ENCODE measurements around the gene TSPAN4.

Gene TSPAN4

GRCh38 chr11:908273-908672 lies 65.6 kb downstream of the TSPAN4 start:
- Histone ChIP-seq H3K4me3 (ENCODE audit: low read depth, low read length) (no peak overlapping the region), H3K27me3 (no peaks in the 10 kb centered on the region), H3K4me1 (no peaks in the 10 kb centered on the region), H3K9me3 (no peaks in the 10 kb centered on the region), H3K36me3 (peaks cover 4% of the 10 kb centered on the region; the same call in 1 of the 2 replicates)
- TF ChIP-seq, protein P1, sequence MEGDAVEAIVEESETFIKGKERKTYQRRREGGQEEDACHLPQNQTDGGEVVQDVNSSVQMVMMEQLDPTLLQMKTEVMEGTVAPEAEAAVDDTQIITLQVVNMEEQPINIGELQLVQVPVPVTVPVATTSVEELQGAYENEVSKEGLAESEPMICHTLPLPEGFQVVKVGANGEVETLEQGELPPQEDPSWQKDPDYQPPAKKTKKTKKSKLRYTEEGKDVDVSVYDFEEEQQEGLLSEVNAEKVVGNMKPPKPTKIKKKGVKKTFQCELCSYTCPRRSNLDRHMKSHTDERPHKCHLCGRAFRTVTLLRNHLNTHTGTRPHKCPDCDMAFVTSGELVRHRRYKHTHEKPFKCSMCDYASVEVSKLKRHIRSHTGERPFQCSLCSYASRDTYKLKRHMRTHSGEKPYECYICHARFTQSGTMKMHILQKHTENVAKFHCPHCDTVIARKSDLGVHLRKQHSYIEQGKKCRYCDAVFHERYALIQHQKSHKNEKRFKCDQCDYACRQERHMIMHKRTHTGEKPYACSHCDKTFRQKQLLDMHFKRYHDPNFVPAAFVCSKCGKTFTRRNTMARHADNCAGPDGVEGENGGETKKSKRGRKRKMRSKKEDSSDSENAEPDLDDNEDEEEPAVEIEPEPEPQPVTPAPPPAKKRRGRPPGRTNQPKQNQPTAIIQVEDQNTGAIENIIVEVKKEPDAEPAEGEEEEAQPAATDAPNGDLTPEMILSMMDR (IDR thresholded peaks at IDR 0.05; ENCODE audit: low read depth, low read length): no peak
- no peak for DNase-seq

DNA sequence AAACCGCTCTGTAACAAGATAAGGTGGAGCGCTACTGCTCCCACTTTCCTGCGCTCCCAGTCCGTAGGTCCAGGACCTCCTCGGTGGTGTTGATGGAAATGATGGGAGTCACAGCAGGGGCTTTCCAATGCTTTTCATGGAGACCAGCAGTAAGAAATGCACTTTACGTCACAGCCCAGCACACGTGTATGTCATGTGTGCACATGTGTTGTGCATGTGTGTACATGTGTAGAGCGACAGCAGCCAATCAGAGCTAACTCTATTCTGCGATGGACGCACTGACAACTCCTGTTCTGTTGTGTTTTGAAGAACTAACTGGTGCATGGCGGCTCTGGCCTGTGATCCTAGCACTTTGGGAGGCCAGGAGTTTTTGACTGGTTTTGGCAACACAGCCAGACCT lies 66.8 kb downstream of the TSPAN4 start:
- no peaks in the 10 kb centered on the region for H3K9me3 ChIP-seq
- H3K27me3 ChIP-seq: no peaks in the 10 kb centered on the region
- no peaks in the 10 kb centered on the region for H3K4me1 ChIP-seq
- TF ChIP-seq, protein P1 (IDR thresholded peaks at IDR 0.05; ENCODE audit: low read depth, low read length): no peak
- H3K36me3 ChIP-seq: no peaks in the 10 kb centered on the region
- peak overlapping the region; percentile 64 for H3K4me3 ChIP-seq (ENCODE audit: low read depth, low read length)
- no peak for DNase-seq

GRCh38 chr11:910044-910588 lies 67.5 kb downstream of the TSPAN4 start:
- H3K4me3 ChIP-seq (ENCODE audit: low read depth, low read length): peak overlapping the region; percentile 64
- H3K9me3 ChIP-seq: no peaks in the 10 kb centered on the region
- H3K4me1 ChIP-seq: no peaks in the 10 kb centered on the region
- no peak for DNase-seq
- TF ChIP-seq, protein P1 (IDR thresholded peaks at IDR 0.05; ENCODE audit: low read depth, low read length): no peak
- no peaks in the 10 kb centered on the region for H3K36me3 ChIP-seq
- H3K27me3 ChIP-seq: no peaks in the 10 kb centered on the region

DNA sequence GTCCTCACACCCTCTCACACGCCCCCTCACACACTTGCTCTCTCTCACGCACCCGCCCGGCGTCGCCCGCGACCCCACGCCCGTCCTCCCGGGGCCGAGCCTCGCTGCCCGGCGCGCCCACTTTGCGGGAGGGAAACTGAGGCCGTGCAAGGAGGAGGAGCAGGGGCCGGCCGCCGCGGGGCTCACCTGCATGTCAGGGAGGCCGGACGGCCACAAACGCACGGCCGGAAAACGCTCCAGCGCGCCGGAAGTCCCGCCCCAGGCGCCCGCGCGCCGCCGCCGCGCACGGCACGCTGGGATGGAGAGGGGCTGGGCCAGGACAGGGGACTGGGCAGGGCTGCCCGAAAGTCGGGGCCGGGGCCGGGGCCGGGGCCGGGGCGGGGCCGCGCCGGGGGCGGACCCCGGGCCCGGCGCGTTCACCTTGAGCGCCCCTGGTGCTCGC lies 68.0 kb downstream of the TSPAN4 start, which contains the start of gene CHID1:
CHID1 (minus strand) TSS at position 222 of the 442 bp plus-strand sequence. CDS start 5,994 bp downstream, outside the sequence.
- peak; percentile 83 for DNase-seq
- peak within 1 kb of the TSS; percentile 64 for H3K4me3 ChIP-seq (ENCODE audit: low read depth, low read length)
- H3K9me3 ChIP-seq: no peaks in the 10 kb centered on the region
- TF ChIP-seq, protein P1 (IDR thresholded peaks at IDR 0.05; ENCODE audit: low read depth, low read length): no peak
- H3K4me1 ChIP-seq: no peaks in the 10 kb centered on the region
- no peaks in the 10 kb centered on the region for H3K36me3 ChIP-seq
- H3K27me3 ChIP-seq: no peaks in the 10 kb centered on the region

GRCh38 chr11:911031-911889 lies 68.6 kb downstream of the TSPAN4 start:
- no peaks in the 10 kb centered on the region for H3K4me1 ChIP-seq
- no peaks in the 10 kb centered on the region for H3K27me3 ChIP-seq
- H3K9me3 ChIP-seq: no peaks in the 10 kb centered on the region
- TF ChIP-seq, protein P1 (IDR thresholded peaks at IDR 0.05; ENCODE audit: low read depth, low read length): no peak
- DNase-seq: peak; percentile 25
- no peaks in the 10 kb centered on the region for H3K36me3 ChIP-seq
- peak overlapping the region; percentile 53 for H3K4me3 ChIP-seq (ENCODE audit: low read depth, low read length)

DNA sequence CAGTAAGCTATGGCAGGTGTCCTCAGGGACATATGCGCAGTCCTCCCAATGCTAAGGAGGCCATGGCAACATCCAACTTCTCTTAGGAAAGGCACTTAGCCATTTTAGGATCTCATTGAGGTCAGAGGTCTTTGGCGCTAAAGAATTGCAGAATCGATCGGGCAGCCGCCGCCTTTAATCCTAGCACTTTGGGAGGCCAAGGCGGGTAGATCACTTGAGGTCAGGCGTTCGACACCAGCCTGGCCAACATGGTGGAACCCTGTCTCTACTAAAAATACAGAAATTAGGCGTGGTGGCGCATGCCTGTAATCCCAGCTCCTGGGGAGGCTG lies 69.2 kb downstream of the TSPAN4 start:
- DNase-seq: no peak
- TF ChIP-seq, protein P1 (IDR thresholded peaks at IDR 0.05; ENCODE audit: low read depth, low read length): no peak
- H3K27me3 ChIP-seq: no peaks in the 10 kb centered on the region
- H3K9me3 ChIP-seq: no peaks in the 10 kb centered on the region
- no peaks in the 10 kb centered on the region for H3K4me1 ChIP-seq
- no peak overlapping the region for H3K4me3 ChIP-seq (ENCODE audit: low read depth, low read length)
- H3K36me3 ChIP-seq: no peaks in the 10 kb centered on the region

All from BE2C (cell line).